Body of pancreas (tissue), 4 donors: ENCODE data around the gene PRR20G.

Source experiments
- CTCF ChIP-seq, 7 experiments: fragments of 450-650 bp in 4 of 7; fragments of 200-600 bp in 3 of 7; sonication (generic) in 3 of 7; IDR thresholded peaks; one replicate each; pipeline ENCODE4 v1.5.1; 2016 to 2019; ENCODE audit warnings: antibody characterized with exemption in 7 of 7
- POLR2A ChIP-seq, 3 donors: fragments of 450-650 bp; IDR thresholded peaks; one replicate each; pipeline ENCODE4 v1.6.1; 2016; ENCODE audit warnings: antibody characterized with exemption in 3 of 3, mild to moderate bottlenecking in 2 of 3

GRCh38 chr3:127307916-127308315, 20.1 kb upstream of the PRR20G start:
- no peak for TF ChIP-seq CTCF (IDR thresholded peaks at IDR 0.05)
- TF ChIP-seq POLR2A (IDR thresholded peaks at IDR 0.05): no peak
